ENCODE measurements around the gene AMPD1. TPM values are rescaled to one million over a fixed set of nuclear protein-coding genes. Genes with fewer than 3 reads are reported as not detected.

Gene AMPD1
- total RNA-seq, 1 experiment from 2014 or later = 0.19 TPM

- TF ChIP-seq EZH2 (IDR thresholded peaks at IDR 0.05; ENCODE audit: borderline replicate concordance, low read depth, low read length, poor library complexity, severe bottlenecking) = no peak
- TF ChIP-seq CTCF (conservative IDR thresholded peaks at IDR 0.05; ENCODE audit: low read depth, low read length) = no peak
- H3K9me3 ChIP-seq (ENCODE audit: low read depth, low read length, poor library complexity, severe bottlenecking) = no peaks in the 10 kb centered on the region
- no peak overlapping the region for H3K4me3 ChIP-seq (ENCODE audit: low read depth, low read length, poor library complexity, severe bottlenecking)
- intact Hi-C loops (cut with micrococcal nuclease; ENCODE audit: unreplicated experiment) = no loop called here
- H3K4me1 ChIP-seq (ENCODE audit: insufficient read depth, low read length, poor library complexity, severe bottlenecking) = no peaks in the 10 kb centered on the region
- no TSS peak for BruUV-seq (replicated peaks)
- peaks cover 98% of the 10 kb centered on the region for H3K36me3 ChIP-seq (ENCODE audit: insufficient read depth, low read length, poor library complexity, severe bottlenecking)
- no peak for DNase-seq (ENCODE audit: low spot score)
- POLR2A ChIA-PET (ENCODE audit: low non-redundant PET) = no interaction called here
- no peak overlapping the region for H3K27ac ChIP-seq (ENCODE audit: low read depth, low read length, poor library complexity, severe bottlenecking)
- CTCF ChIA-PET = no interaction called here
- H3K27me3 ChIP-seq (replicated peaks; ENCODE audit: insufficient read depth, low read depth, low read length, poor library complexity) = no peaks in the 10 kb centered on the region
Observed at GRCh38 chr1:114728553-114728952, 33.2 kb upstream of the AMPD1 start.

- intact Hi-C loops (cut with micrococcal nuclease; ENCODE audit: unreplicated experiment) = no loop called here
- H3K27ac ChIP-seq (ENCODE audit: low read depth, low read length, poor library complexity, severe bottlenecking) = no peak overlapping the region
- H3K4me1 ChIP-seq (ENCODE audit: insufficient read depth, low read length, poor library complexity, severe bottlenecking) = no peaks in the 10 kb centered on the region
- TF ChIP-seq CTCF (conservative IDR thresholded peaks at IDR 0.05; ENCODE audit: low read depth, low read length) (no peak), EZH2 (IDR thresholded peaks at IDR 0.05; ENCODE audit: borderline replicate concordance, low read depth, low read length, poor library complexity, severe bottlenecking) (no peak)
- DNase-seq (ENCODE audit: low spot score) = no peak
- H3K9me3 ChIP-seq (ENCODE audit: low read depth, low read length, poor library complexity, severe bottlenecking) = no peaks in the 10 kb centered on the region
- no peaks in the 10 kb centered on the region for H3K27me3 ChIP-seq (replicated peaks; ENCODE audit: insufficient read depth, low read depth, low read length, poor library complexity)
- H3K36me3 ChIP-seq (ENCODE audit: insufficient read depth, low read length, poor library complexity, severe bottlenecking) = peaks cover 98% of the 10 kb centered on the region
- H3K4me3 ChIP-seq (ENCODE audit: low read depth, low read length, poor library complexity, severe bottlenecking) = no peak overlapping the region
- POLR2A ChIA-PET (ENCODE audit: low non-redundant PET) = no interaction called here
- BruUV-seq (replicated peaks) = no TSS peak
- CTCF ChIA-PET = no interaction called here
Observed at GRCh38 chr1:114725230-114725629, 29.9 kb upstream of the AMPD1 start.

- Histone ChIP-seq H3K4me3 (ENCODE audit: low read depth, low read length, poor library complexity, severe bottlenecking) (no peak overlapping the region), H3K27ac (ENCODE audit: low read depth, low read length, poor library complexity, severe bottlenecking) (no peak overlapping the region), H3K4me1 (ENCODE audit: insufficient read depth, low read length, poor library complexity, severe bottlenecking) (no peaks in the 10 kb centered on the region), H3K9me3 (ENCODE audit: low read depth, low read length, poor library complexity, severe bottlenecking) (no peaks in the 10 kb centered on the region), H3K36me3 (ENCODE audit: insufficient read depth, low read length, poor library complexity, severe bottlenecking) (peaks cover 100% of the 10 kb centered on the region), H3K27me3 (replicated peaks; ENCODE audit: insufficient read depth, low read depth, low read length, poor library complexity) (no peaks in the 10 kb centered on the region)
- intact Hi-C loops (cut with micrococcal nuclease; ENCODE audit: unreplicated experiment) = no loop called here
- TF ChIP-seq EZH2 (IDR thresholded peaks at IDR 0.05; ENCODE audit: borderline replicate concordance, low read depth, low read length, poor library complexity, severe bottlenecking) (no peak), CTCF (conservative IDR thresholded peaks at IDR 0.05; ENCODE audit: low read depth, low read length) (no peak)
- BruUV-seq (replicated peaks) = no TSS peak
- DNase-seq (ENCODE audit: low spot score) = no peak
- CTCF ChIA-PET = no interaction called here
- POLR2A ChIA-PET (ENCODE audit: low non-redundant PET) = no interaction called here
Observed at GRCh38 chr1:114723915-114724314, 28.6 kb upstream of the AMPD1 start.
